CD4-positive, alpha-beta T cell (primary cell): ENCODE measurements around the gene TMEM132C. TPM values are rescaled to one million over a fixed set of nuclear protein-coding genes. Genes with fewer than 3 reads are reported as not detected.

Experiments used
- ATAC-seq: fragments of 200-7000 bp; cut with Tn5 transposase; one replicate; pipeline ENCODE4 v1.10.0; 2022; ENCODE audit warnings: mild to moderate bottlenecking; ENCODE audit not compliant: poor library complexity
- CTCF ChIA-PET: fragments of 350-600 bp; sonication (Branson Sonifier 250); formaldehyde crosslinking; loops from one replicate; lab custom pipeline; 2021; ENCODE audit warnings: antibody characterized with exemption, inconsistent platforms; lab: Charles Lee
- POLR2A ChIA-PET: fragments of 350-600 bp; sonication (Branson Sonifier 250); formaldehyde crosslinking; loops from one replicate; lab custom pipeline; 2021; ENCODE audit warnings: antibody characterized with exemption, inconsistent platforms; lab: Charles Lee
- DNase-seq, 14 experiments: peaks; one replicate each; pipeline ENCODE4 v3.0.0-alpha.2; 2013 to 2020; ENCODE audit warnings: mixed read lengths in 2 of 14
- H3K27ac ChIP-seq, 2 donors: one replicate each; pipeline versions ENCODE4 v1.5.1 to v1.7.0; 2013; ENCODE audit warnings: low read length in 2 of 2, low read depth in 1 of 2, mild to moderate bottlenecking in 1 of 2
- H3K27me3 ChIP-seq, 2 experiments: 1 replicate in 1 of 2; 2 replicates in 1 of 2; pipeline versions ENCODE4 v1.6.1 to v1.7.0; 2013; ENCODE audit warnings: low read length in 2 of 2, control low read depth in 1 of 2, mild to moderate bottlenecking in 1 of 2, moderate library complexity in 1 of 2; ENCODE audit not compliant: insufficient read depth in 2 of 2, control insufficient read depth in 1 of 2
- H3K36me3 ChIP-seq: one replicate; pipeline ENCODE4 v1.6.1; 2013; ENCODE audit warnings: low read length, control low read depth; ENCODE audit not compliant: insufficient read depth
- H3K4me1 ChIP-seq: one replicate; pipeline ENCODE4 v1.6.1; 2013; ENCODE audit warnings: low read length, control low read depth; ENCODE audit not compliant: insufficient read depth
- H3K4me3 ChIP-seq: one replicate; pipeline ENCODE4 v1.5.1; 2013; ENCODE audit warnings: mild to moderate bottlenecking, low read length, moderate library complexity
- H3K9me3 ChIP-seq, 2 experiments: 1 replicate in 1 of 2; 2 replicates in 1 of 2; pipeline versions ENCODE4 v1.6.1 to v1.7.0; 2013; ENCODE audit warnings: low read length in 2 of 2, mild to moderate bottlenecking in 2 of 2, control low read depth in 1 of 2, moderate library complexity in 1 of 2; ENCODE audit not compliant: control insufficient read depth in 1 of 2, insufficient read depth in 1 of 2
- H3K27ac Mint-ChIP-seq: one replicate; pipeline ENCODE4 v1.8.0; 2020; ENCODE audit warnings: mixed read lengths
- H3K27me3 Mint-ChIP-seq: one replicate; pipeline ENCODE4 v1.8.0; 2021; ENCODE audit warnings: mixed read lengths
- H3K36me3 Mint-ChIP-seq: one replicate; pipeline ENCODE4 v1.8.0; 2021; ENCODE audit warnings: low read depth, mixed read lengths
- H3K4me1 Mint-ChIP-seq: one replicate; pipeline ENCODE4 v1.8.0; 2021; ENCODE audit warnings: low read depth, mixed read lengths
- H3K4me3 Mint-ChIP-seq: one replicate; pipeline ENCODE4 v1.8.0; 2020; ENCODE audit warnings: mild to moderate bottlenecking, mixed read lengths
- H3K9me3 Mint-ChIP-seq: one replicate; pipeline ENCODE4 v1.8.0; 2020; ENCODE audit warnings: mixed read lengths
- CTCF ChIP-seq: fragments of 200-600 bp; IDR thresholded peaks from one replicate; pipeline ENCODE4 v1.8.0; 2022; ENCODE audit warnings: antibody characterized with exemption, mild to moderate bottlenecking
- intact Hi-C, 2 experiments: fragments of 100-400 bp; cut with DNase I in 1 of 2; cut with micrococcal nuclease in 1 of 2; formaldehyde crosslinking; loops; one replicate each; pipeline versions ENCODE4 v1.15.1 to v1.9.0; 2023 to 2025; cut with DNase I, micrococcal nuclease
- total RNA-seq, 174 experiments: library from RNA in 2 of 174; stranded (reverse) in 2 of 174; gene quantifications; one replicate each; pipeline ENCODE4 v1.2.3 and lab custom pipeline; 2021 to 2026

The TMEM132C gene
- total RNA-seq, 2 experiments from 2014 or later, result not detected

GRCh38 chr12:128418944-128419343 is 152.0 kb downstream of the TMEM132C start:
- Histone ChIP-seq H3K27me3 (no peaks in the 10 kb centered on the region), H3K4me3 (no peak overlapping the region), H3K4me1 (no peaks in the 10 kb centered on the region), H3K36me3 (no peaks in the 10 kb centered on the region), H3K27ac (no peak overlapping the region), H3K9me3 (peaks cover 0 to 9% of the 10 kb centered on the region in 2 experiments)
- ATAC-seq (no peak), DNase-seq (no peak)
- POLR2A ChIA-PET, result no interaction called here
- intact Hi-C loops, result no loop called here
- no peak overlapping the region for H3K27ac Mint-ChIP-seq
- no peaks in the 10 kb centered on the region for H3K36me3 Mint-ChIP-seq
- H3K4me1 Mint-ChIP-seq, result no peaks in the 10 kb centered on the region
- peaks cover 7% of the 10 kb centered on the region for H3K9me3 Mint-ChIP-seq
- no peaks in the 10 kb centered on the region for H3K27me3 Mint-ChIP-seq
- no peak overlapping the region for H3K4me3 Mint-ChIP-seq
- TF ChIP-seq CTCF, result no peak
- CTCF ChIA-PET, result interaction anchor here (1.4 kb wide), 1 partner anchor 11 kb away, joined by 3 read pairs; no protein-coding TSS in a partner anchor

- H3K9me3 Mint-ChIP-seq, result peaks cover 11% of the 10 kb centered on the region
- no peaks in the 10 kb centered on the region for H3K27me3 ChIP-seq
- H3K4me3 ChIP-seq, result no peak overlapping the region
- no peaks in the 10 kb centered on the region for H3K4me1 ChIP-seq
- no peak overlapping the region for H3K4me3 Mint-ChIP-seq
- no peaks in the 10 kb centered on the region for H3K27me3 Mint-ChIP-seq
- ChIA-PET POLR2A (no interaction called here), CTCF (no interaction called here)
- H3K9me3 ChIP-seq, result peaks cover 0 to 6% of the 10 kb centered on the region in 2 experiments
- no peaks in the 10 kb centered on the region for H3K4me1 Mint-ChIP-seq
- no peak overlapping the region for H3K27ac ChIP-seq
- no peaks in the 10 kb centered on the region for H3K36me3 ChIP-seq
- H3K27ac Mint-ChIP-seq, result no peak overlapping the region
- DNase-seq (no peak), ATAC-seq (no peak)
- no peaks in the 10 kb centered on the region for H3K36me3 Mint-ChIP-seq
- TF ChIP-seq CTCF, result no peak
- intact Hi-C loops, result no loop called here
Observed at GRCh38 chr12:128420163-128420562, 153.2 kb downstream of the TMEM132C start.

GRCh38 chr12:128421375-128421774 is 154.4 kb downstream of the TMEM132C start:
- no peak for TF ChIP-seq CTCF
- Histone ChIP-seq H3K36me3 (no peaks in the 10 kb centered on the region), H3K4me1 (no peaks in the 10 kb centered on the region), H3K4me3 (no peak overlapping the region), H3K27me3 (no peaks in the 10 kb centered on the region), H3K9me3 (peaks cover 0 to 11% of the 10 kb centered on the region in 2 experiments), H3K27ac (no peak overlapping the region)
- Mint-ChIP-seq H3K27ac (no peak overlapping the region), H3K27me3 (no peaks in the 10 kb centered on the region), H3K4me1 (no peaks in the 10 kb centered on the region), H3K9me3 (peaks cover 14% of the 10 kb centered on the region), H3K36me3 (no peaks in the 10 kb centered on the region), H3K4me3 (no peak overlapping the region)
- no peak for ATAC-seq
- CTCF ChIA-PET, result no interaction called here
- intact Hi-C loops, result no loop called here
- no peak for DNase-seq
- POLR2A ChIA-PET, result no interaction called here
